K562 (cell line): ENCODE results near the gene HSD17B1. TPM values are rescaled to one million over a fixed set of nuclear protein-coding genes. Genes with fewer than 3 reads are reported as not detected.

Experiments used
- CBX8 ChIP-seq: fragments of 200-600 bp; sonication (generic); IDR thresholded peaks from 2 replicates; pipeline ENCODE4 v1.6.1; 2012; ENCODE audit warnings: borderline replicate concordance, mixed run types, low read depth, mild to moderate bottlenecking, moderate library complexity, mixed read lengths, low read length, control low read depth, inconsistent platforms; ENCODE audit not compliant: poor library complexity, severe bottlenecking; ENCODE audit errors: extremely low read depth
- CHCHD3 ChIP-seq: fragments of 250-450 bp; sonication (Bioruptor Pico); IDR thresholded peaks from 2 replicates; pipeline ENCODE4 v2.1.2; 2022; ENCODE audit warnings: mild to moderate bottlenecking
- DDX20 ChIP-seq: fragments of 450-650 bp; IDR thresholded peaks from 2 replicates; pipeline ENCODE4 v1.6.1; 2016; ENCODE audit warnings: missing genetic modification characterization, low read depth, mild to moderate bottlenecking, missing compliant biosample characterization, moderate library complexity
- MCM5 ChIP-seq: fragments of 450-650 bp; IDR thresholded peaks from 2 replicates; pipeline ENCODE4 v1.6.1; 2016; ENCODE audit warnings: low read depth
- MED1 ChIP-seq: sonication (generic); formaldehyde crosslinking; IDR thresholded peaks from 2 replicates; pipeline ENCODE4 v1.8.1; 2023; ENCODE audit warnings: missing genetic modification reagents, borderline replicate concordance
- NCOA4 ChIP-seq: fragments of 450-650 bp; IDR thresholded peaks from 2 replicates; pipeline ENCODE4 v1.6.1; 2018; ENCODE audit warnings: mild to moderate bottlenecking; ENCODE audit not compliant: partially characterized antibody
- NFIX ChIP-seq: fragments of 250-450 bp; sonication (Bioruptor Pico); IDR thresholded peaks from 2 replicates; pipeline ENCODE4 v1.4.0; 2020; ENCODE audit warnings: low read depth, mild to moderate bottlenecking, moderate library complexity
- NUFIP1 ChIP-seq: fragments of 450-650 bp; IDR thresholded peaks from 2 replicates; pipeline ENCODE4 v1.6.1; 2018; ENCODE audit not compliant: partially characterized antibody
- OTX1 ChIP-seq: fragments of 450-650 bp; formaldehyde crosslinking; IDR thresholded peaks from 2 replicates; pipeline ENCODE4 v1.4.0; 2022; ENCODE audit warnings: mild to moderate bottlenecking
- PRPF4 ChIP-seq: fragments of 200-400 bp; formaldehyde crosslinking; IDR thresholded peaks from one replicate; pipeline ENCODE4 v1.6.1; 2017; ENCODE audit warnings: low read length, low read depth, mild to moderate bottlenecking; ENCODE audit not compliant: insufficient read depth, poor library complexity, severe bottlenecking
- RAD51 ChIP-seq: fragments of 450-650 bp; IDR thresholded peaks from 2 replicates; pipeline ENCODE4 v1.7.1; 2016; ENCODE audit warnings: low read depth, mild to moderate bottlenecking, borderline replicate concordance
- SAFB ChIP-seq: fragments of 200-400 bp; formaldehyde crosslinking; IDR thresholded peaks from 2 replicates; pipeline ENCODE4 v1.6.1; 2017; ENCODE audit warnings: low read depth, low read length, borderline replicate concordance
- SMAD4 ChIP-seq: fragments of 250-450 bp; sonication (Bioruptor Pico); conservative IDR thresholded peaks from 2 replicates; pipeline ENCODE4 v1.8.0; 2021; ENCODE audit warnings: inconsistent platforms, mild to moderate bottlenecking, moderate library complexity
- SP2 ChIP-seq: IDR thresholded peaks from 2 replicates; pipeline ENCODE4 v1.6.1; 2011; ENCODE audit warnings: mild to moderate bottlenecking, low read depth, low read length, moderate library complexity; ENCODE audit not compliant: poor library complexity, severe bottlenecking; ENCODE audit errors: extremely low read depth
- TEAD2 ChIP-seq: fragments of 450-650 bp; IDR thresholded peaks from 2 replicates; pipeline ENCODE4 v1.6.1; 2016; ENCODE audit warnings: missing genetic modification characterization, control low read depth, missing compliant biosample characterization
- TGIF2 ChIP-seq: sonication (generic); formaldehyde crosslinking; IDR thresholded peaks from 2 replicates; pipeline ENCODE4 v1.8.1; 2022; ENCODE audit warnings: mild to moderate bottlenecking, missing genetic modification reagents, moderate library complexity
- ZNF146 ChIP-seq: IDR thresholded peaks from one replicate; pipeline ENCODE4 v1.6.1; 2018; ENCODE audit warnings: missing compliant biosample characterization; ENCODE audit not compliant: unreplicated experiment
- ZNF274 ChIP-seq: IDR thresholded peaks from 2 replicates; pipeline ENCODE4 v1.6.1; 2011; ENCODE audit warnings: low read depth, mild to moderate bottlenecking, low read length, moderate library complexity, borderline replicate concordance
- ZNF316 ChIP-seq: fragments of 450-650 bp; IDR thresholded peaks from 2 replicates; pipeline ENCODE4 v1.6.1; 2016
- ZNF384 ChIP-seq: IDR thresholded peaks from 2 replicates; pipeline ENCODE4 v1.6.1; 2012; ENCODE audit warnings: low read depth, low read length, improper control_type of control experiment
- ZNF436 ChIP-seq: fragments of 250-450, 450-650 bp; sonication (Bioruptor Pico); formaldehyde crosslinking; IDR thresholded peaks from 2 replicates; pipeline ENCODE4 v1.7.0; 2020; ENCODE audit warnings: mild to moderate bottlenecking
- ZNF717 ChIP-seq: fragments of 250-450 bp; sonication (Bioruptor Pico); IDR thresholded peaks from 2 replicates; pipeline ENCODE4 v1.5.0; 2021
- ZNF780A ChIP-seq: fragments of 250-450 bp; sonication (Bioruptor Pico); IDR thresholded peaks from 2 replicates; pipeline ENCODE4 v1.5.0; 2021; ENCODE audit warnings: mild to moderate bottlenecking
- polyA plus RNA-seq, 8 experiments: library from polyadenylated mRNA; depleted of rRNA in 4 of 8; stranded (reverse) in 5 of 8; unstranded in 3 of 8; fragments of >200 nt; fragmentation: Nextera tagmentation in 2 of 8; fragmentation: Illumina TruSeq in 1 of 8; extraction: Ambion mirVana in 2 of 8; extraction: Trizol in 1 of 8; gene quantifications; 2 replicates each; pipeline versions ENCODE4 v1.2.1 to v1.2.3, GENCODE V29; 2011 to 2014; ENCODE audit warnings: inconsistent platforms in 1 of 8, missing spikeins in 1 of 8
- total RNA-seq, 7 experiments: library from RNA; depleted of rRNA in 6 of 7; stranded (reverse); fragments of >200 nt in 6 of 7; fragmentation: Illumina TruSeq in 2 of 7; extraction: Trizol in 2 of 7; gene quantifications; 2 replicates each; pipeline versions ENCODE4 v1.2.1 to v1.2.3, GENCODE V29; 2011 to 2021; ENCODE audit warnings: low replicate concordance in 1 of 7
- TF ChIP-seq, protein P1 (sequence below): fragments of 450-650 bp; IDR thresholded peaks from 2 replicates; pipeline ENCODE4 v1.6.1; 2017; ENCODE audit warnings: antibody characterized with exemption, mild to moderate bottlenecking
- TF ChIP-seq, protein P2 (sequence below): fragments of 450-650 bp; IDR thresholded peaks from 2 replicates; pipeline ENCODE4 v1.6.1; 2016; ENCODE audit warnings: low read depth, mild to moderate bottlenecking, moderate library complexity

The HSD17B1 gene
- total and polyA plus RNA-seq, 9 of the 15 experiments (the other 6 are each of a cell fraction or from before 2014, with no cell fraction given), result 0.55 to 21.1 (median 3.6) TPM

DNA sequence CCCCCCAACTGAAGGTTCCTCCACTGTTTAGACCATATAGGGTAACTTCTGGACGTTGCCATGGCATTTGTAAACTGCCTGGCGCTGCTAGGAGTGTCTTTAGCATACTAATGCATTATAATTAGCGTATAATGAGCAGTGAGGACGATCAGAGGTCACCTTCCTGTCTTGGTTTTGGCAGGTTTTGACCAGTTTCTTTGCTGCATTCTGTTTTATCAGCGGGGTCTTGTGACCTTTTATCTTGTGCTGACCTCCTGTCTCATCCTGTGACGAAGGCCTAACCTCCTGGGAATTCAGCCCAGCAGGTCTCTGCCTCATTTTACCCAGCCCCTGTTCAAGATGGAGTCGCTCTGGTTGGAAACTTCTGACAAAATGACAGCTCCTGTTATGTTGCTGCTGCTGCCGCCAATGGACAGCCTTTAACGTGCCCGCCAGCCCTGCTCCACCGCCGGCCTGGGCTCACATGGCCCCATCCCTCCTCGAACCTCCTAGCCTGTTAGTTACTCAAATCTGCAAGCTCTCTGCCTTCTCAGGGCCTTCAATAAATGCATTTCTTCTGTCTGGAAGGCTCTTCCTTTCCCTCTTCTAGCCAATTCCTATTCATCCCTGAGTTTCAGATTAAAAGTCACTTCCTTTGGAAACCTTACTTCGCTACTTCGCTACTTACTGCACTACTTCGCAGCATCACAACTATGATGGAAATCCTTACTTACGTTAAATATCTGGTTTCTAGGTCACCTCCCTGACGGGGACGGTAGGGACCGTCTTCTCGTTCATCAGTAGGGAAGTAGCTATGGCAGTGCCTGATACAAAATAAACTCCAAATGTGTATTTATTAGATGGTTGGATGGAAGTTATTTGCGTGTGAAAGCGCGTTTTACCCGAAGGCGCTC lies 17.3 kb upstream of the HSD17B1 start (continued):
- TF ChIP-seq SP2 (no peak), ZNF384 (no peak), ZNF316 (no peak), MED1 (no peak), NCOA4 (no peak), SAFB (no peak), ZNF146 (CRISPR knock-in tag) (no peak), MCM5 (no peak), TGIF2 (CRISPR knock-in tag) (no peak), OTX1 (peak; percentile 94), RAD51 (no peak), CBX8 (no peak), NFIX (no peak), NUFIP1 (peak; percentile 70), SMAD4 (peak; percentile 99), CHCHD3 (CRISPR knock-in tag) (no peak), ZNF717 (CRISPR knock-in tag) (no peak), DDX20 (peak; percentile 90), ZNF274 (no peak), ZNF436 (CRISPR knock-in tag) (no peak), TEAD2 (tag) (peak; percentile 90), ZNF780A (CRISPR knock-in tag) (peak; percentile 82; the same call in 1 of the 2 replicates), PRPF4 (no peak)
- TF ChIP-seq, protein P1, sequence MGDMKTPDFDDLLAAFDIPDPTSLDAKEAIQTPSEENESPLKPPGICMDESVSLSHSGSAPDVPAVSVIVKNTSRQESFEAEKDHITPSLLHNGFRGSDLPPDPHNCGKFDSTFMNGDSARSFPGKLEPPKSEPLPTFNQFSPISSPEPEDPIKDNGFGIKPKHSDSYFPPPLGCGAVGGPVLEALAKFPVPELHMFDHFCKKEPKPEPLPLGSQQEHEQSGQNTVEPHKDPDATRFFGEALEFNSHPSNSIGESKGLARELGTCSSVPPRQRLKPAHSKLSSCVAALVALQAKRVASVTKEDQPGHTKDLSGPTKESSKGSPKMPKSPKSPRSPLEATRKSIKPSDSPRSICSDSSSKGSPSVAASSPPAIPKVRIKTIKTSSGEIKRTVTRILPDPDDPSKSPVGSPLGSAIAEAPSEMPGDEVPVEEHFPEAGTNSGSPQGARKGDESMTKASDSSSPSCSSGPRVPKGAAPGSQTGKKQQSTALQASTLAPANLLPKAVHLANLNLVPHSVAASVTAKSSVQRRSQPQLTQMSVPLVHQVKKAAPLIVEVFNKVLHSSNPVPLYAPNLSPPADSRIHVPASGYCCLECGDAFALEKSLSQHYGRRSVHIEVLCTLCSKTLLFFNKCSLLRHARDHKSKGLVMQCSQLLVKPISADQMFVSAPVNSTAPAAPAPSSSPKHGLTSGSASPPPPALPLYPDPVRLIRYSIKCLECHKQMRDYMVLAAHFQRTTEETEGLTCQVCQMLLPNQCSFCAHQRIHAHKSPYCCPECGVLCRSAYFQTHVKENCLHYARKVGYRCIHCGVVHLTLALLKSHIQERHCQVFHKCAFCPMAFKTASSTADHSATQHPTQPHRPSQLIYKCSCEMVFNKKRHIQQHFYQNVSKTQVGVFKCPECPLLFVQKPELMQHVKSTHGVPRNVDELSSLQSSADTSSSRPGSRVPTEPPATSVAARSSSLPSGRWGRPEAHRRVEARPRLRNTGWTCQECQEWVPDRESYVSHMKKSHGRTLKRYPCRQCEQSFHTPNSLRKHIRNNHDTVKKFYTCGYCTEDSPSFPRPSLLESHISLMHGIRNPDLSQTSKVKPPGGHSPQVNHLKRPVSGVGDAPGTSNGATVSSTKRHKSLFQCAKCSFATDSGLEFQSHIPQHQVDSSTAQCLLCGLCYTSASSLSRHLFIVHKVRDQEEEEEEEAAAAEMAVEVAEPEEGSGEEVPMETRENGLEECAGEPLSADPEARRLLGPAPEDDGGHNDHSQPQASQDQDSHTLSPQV, result peak; percentile 100
- TF ChIP-seq, protein P2, sequence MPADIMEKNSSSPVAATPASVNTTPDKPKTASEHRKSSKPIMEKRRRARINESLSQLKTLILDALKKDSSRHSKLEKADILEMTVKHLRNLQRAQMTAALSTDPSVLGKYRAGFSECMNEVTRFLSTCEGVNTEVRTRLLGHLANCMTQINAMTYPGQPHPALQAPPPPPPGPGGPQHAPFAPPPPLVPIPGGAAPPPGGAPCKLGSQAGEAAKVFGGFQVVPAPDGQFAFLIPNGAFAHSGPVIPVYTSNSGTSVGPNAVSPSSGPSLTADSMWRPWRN, result no peak
